ENCODE results near the gene PNMA8A. TPM values are rescaled to one million over a fixed set of nuclear protein-coding genes. Genes with fewer than 3 reads are reported as not detected.

The PNMA8A gene
- total and polyA plus RNA-seq, 2 of the 8 experiments (the other 6 are each of a cell fraction or from before 2014, with no cell fraction given) = 10.0 to 22.8 TPM

DNA sequence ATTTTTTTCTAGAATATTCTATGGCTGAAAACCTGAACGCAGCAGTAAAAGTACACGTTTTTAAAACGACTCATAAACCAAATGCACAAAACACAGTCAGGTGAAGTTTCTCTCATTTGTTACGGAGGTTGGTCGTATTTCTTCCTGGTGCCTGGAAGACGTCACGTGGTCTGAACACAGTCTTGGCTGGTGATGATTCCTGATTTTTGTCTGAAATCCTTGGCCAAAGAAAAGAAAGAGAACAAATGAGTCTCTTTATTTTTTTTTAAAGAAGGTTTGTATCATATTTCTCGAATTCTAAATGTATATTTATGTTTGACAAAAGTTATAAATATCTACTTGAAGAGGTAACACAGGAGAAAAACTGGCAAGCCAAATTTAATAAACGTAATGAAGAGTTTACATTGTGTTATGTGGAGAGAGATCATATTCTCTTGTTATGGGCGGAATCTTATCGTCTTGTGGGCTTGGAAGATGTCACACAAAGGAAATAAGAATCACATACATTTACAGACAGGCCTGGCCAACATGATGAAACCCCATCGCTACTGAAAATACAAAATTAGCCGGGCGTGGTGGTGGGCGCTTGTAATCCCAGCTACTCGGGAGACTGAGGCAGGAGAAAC, 10.0 kb upstream of the PNMA8A start (continued):
- TF ChIP-seq TAF1 (IDR thresholded peaks at IDR 0.05; ENCODE audit: low read depth, low read length) (no peak), POLR2A (IDR thresholded peaks at IDR 0.05; ENCODE audit: control extremely low read depth in 1 of 2, low read depth in 2 of 2, low read length in 2 of 2) (no peak), MAFK (IDR thresholded peaks at IDR 0.05; ENCODE audit: low read depth, low read length) (no peak), ZNF274 (IDR thresholded peaks at IDR 0.05; ENCODE audit: borderline replicate concordance, extremely low read depth, low read length) (no peak)

All from H1 (cell line).